HL-60 (cell line): ENCODE data around the gene UPK1B.
"Not testable (repeated sequence)": the region's sequence is repeated elsewhere in the genome, so short reads cannot be mapped to it uniquely, and the experiment has no call there.

Experiments used
- POLR2AphosphoS5 ChIP-seq: IDR thresholded peaks from 2 replicates; pipeline ENCODE4 v1.6.1; 2012; ENCODE audit warnings: low read depth
- TF ChIP-seq, protein P1 (sequence below): IDR thresholded peaks from one replicate; pipeline ENCODE4 v1.5.1; 2011; ENCODE audit warnings: low read length, control low read depth, inconsistent platforms; ENCODE audit not compliant: insufficient read depth
- TF ChIP-seq, protein P2 (sequence below): IDR thresholded peaks from 2 replicates; pipeline ENCODE4 v1.6.1; 2012; ENCODE audit warnings: low read depth; ENCODE audit not compliant: insufficient replicate concordance

DNA sequence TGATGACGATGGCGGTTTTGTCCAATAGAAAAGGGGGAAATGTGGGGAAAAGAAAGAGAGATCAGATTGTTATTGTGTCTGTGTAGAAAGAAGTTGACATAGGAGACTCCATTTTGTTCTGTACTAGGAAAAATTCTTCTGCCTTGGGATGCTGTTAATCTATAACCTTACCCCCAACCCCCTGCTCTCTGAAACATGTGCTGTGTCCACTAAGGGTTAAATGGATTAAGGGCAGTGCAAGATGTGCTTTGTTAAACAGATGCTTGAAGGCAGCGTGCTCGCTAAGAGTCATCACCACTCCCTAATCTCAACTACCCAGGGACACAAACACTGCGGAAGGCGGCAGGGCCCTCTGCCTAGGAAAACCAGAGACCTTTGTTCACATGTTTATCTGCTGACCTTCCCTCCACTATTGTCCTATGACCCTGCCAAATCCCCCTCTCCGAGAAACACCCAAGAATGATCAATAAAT lies 69.7 kb downstream of the UPK1B start:
- TF ChIP-seq, protein P1, sequence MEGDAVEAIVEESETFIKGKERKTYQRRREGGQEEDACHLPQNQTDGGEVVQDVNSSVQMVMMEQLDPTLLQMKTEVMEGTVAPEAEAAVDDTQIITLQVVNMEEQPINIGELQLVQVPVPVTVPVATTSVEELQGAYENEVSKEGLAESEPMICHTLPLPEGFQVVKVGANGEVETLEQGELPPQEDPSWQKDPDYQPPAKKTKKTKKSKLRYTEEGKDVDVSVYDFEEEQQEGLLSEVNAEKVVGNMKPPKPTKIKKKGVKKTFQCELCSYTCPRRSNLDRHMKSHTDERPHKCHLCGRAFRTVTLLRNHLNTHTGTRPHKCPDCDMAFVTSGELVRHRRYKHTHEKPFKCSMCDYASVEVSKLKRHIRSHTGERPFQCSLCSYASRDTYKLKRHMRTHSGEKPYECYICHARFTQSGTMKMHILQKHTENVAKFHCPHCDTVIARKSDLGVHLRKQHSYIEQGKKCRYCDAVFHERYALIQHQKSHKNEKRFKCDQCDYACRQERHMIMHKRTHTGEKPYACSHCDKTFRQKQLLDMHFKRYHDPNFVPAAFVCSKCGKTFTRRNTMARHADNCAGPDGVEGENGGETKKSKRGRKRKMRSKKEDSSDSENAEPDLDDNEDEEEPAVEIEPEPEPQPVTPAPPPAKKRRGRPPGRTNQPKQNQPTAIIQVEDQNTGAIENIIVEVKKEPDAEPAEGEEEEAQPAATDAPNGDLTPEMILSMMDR = not testable (repeated sequence)
- TF ChIP-seq POLR2AphosphoS5 = not testable (repeated sequence)
- TF ChIP-seq, protein P2, sequence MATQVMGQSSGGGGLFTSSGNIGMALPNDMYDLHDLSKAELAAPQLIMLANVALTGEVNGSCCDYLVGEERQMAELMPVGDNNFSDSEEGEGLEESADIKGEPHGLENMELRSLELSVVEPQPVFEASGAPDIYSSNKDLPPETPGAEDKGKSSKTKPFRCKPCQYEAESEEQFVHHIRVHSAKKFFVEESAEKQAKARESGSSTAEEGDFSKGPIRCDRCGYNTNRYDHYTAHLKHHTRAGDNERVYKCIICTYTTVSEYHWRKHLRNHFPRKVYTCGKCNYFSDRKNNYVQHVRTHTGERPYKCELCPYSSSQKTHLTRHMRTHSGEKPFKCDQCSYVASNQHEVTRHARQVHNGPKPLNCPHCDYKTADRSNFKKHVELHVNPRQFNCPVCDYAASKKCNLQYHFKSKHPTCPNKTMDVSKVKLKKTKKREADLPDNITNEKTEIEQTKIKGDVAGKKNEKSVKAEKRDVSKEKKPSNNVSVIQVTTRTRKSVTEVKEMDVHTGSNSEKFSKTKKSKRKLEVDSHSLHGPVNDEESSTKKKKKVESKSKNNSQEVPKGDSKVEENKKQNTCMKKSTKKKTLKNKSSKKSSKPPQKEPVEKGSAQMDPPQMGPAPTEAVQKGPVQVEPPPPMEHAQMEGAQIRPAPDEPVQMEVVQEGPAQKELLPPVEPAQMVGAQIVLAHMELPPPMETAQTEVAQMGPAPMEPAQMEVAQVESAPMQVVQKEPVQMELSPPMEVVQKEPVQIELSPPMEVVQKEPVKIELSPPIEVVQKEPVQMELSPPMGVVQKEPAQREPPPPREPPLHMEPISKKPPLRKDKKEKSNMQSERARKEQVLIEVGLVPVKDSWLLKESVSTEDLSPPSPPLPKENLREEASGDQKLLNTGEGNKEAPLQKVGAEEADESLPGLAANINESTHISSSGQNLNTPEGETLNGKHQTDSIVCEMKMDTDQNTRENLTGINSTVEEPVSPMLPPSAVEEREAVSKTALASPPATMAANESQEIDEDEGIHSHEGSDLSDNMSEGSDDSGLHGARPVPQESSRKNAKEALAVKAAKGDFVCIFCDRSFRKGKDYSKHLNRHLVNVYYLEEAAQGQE = not testable (repeated sequence)
